Measurements from ENCODE around the gene ALG12.

Gene ALG12

GRCh38 chr22:49910229-49911155 lies 7.7 kb downstream of the ALG12 start:
- DNase-seq, result peak; percentile 42

GRCh38 chr22:49909476-49910205 lies 8.6 kb downstream of the ALG12 start:
- DNase-seq, result peak; percentile 47

GRCh38 chr22:49907807-49908206 lies 10.4 kb downstream of the ALG12 start:
- no peak for DNase-seq

GRCh38 chr22:49906799-49907290 lies 11.4 kb downstream of the ALG12 start:
- DNase-seq, result no peak

- DNase-seq, result peak; percentile 41
These were observed 12.0 kb downstream of the ALG12 start for GRCh38 chr22:49906071-49906798.

DNA sequence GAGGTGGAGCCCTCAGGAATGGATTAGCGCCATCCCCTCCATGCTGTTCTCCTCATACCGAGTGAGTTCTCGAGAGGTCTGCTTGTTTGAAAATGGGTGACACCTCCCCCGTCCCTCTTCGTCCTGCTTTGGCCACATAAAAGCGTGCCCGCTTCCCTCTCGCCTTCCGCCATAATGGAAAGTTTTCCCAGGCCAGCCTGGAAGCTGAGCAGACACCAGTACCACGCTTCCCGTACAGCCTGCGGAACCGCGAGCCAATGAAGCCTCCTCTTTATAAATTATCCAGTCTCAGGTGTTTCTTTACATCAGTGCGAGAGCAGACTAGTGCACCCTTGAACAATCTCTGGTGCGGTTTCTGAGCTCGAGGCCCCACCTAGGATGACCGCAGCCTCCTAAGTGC lies 12.8 kb downstream of the ALG12 start:
- DNase-seq, result no peak

- peak; percentile 22 for DNase-seq
These were observed 14.2 kb downstream of the ALG12 start for GRCh38 chr22:49904040-49904369.

DNA sequence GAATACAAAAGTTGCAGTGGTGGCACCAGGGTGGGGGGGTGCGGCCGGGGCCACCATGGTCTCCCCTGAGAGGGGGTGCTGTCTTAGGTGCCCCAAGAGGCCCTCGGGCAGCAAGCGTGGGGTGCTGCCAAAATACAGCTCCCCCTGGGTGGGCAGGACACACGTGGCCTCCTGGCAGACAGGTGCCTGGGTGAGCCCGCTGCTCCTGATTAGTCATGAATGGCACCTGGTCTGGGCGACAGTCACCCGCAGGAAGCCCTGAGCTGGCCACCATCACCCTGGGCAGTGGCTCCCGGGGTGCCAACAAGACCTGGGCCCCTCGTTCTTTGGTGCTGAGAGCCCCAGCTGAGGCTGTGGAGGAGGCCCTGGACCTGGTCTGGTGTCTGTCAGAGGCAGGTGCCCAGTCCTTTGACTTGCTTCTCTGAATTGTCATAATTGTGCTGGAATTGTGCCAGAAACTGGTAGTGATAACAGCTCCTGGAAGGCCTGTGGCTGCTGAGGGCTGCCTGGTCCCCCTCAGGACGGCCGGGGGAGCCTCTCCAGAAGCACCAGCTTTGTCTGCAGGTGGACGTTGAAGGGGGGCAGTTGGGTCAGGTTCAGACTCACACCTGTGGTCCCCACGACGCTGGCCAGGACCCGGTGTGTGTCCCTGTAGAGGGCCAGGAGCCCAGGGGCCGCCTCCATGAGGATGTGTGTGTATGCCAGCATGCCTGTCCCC lies 14.8 kb downstream of the ALG12 start:
- DNase-seq, result peak; percentile 42

GRCh38 chr22:49901457-49901856 lies 16.8 kb downstream of the ALG12 start:
- no peak for DNase-seq

- no peak for DNase-seq
These were observed 17.6 kb downstream of the ALG12 start for GRCh38 chr22:49900441-49901230.

- no peak for DNase-seq
These were observed 18.7 kb downstream of the ALG12 start for GRCh38 chr22:49899530-49899929.

DNA sequence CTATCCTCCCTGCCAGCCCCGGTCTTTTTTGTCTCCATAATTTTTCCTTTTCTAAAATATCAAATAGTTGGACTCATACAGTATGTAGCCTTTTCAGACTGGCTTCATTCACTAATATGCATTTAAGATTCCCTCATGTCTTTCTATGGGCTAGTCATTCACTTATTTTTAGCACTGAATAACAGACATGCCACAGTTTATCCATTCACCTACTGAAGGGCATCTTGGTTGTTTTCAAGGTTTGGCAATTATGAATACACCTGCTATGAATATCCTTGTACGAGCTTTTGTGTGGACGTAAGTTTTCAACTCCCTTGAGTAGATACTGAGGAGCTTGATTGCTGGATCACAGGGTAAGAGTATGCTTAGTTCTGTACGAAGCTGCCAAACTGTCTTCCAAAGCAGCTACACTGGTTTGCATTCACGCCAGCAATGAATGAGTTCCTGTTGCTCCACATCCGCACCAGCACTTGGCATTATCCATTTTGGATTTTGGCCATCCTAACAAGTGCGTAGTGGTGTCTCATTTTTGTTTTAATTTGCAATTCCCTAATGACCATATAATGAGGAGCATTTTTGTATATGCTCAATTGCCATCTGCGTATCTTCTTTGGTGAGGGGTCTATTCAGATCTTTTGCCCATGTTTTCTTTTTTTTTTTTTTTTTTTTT lies 21.1 kb downstream of the ALG12 start:
- no peak for DNase-seq

GRCh38 chr22:49896201-49896600 lies 22.0 kb downstream of the ALG12 start:
- DNase-seq, result no peak

DNA sequence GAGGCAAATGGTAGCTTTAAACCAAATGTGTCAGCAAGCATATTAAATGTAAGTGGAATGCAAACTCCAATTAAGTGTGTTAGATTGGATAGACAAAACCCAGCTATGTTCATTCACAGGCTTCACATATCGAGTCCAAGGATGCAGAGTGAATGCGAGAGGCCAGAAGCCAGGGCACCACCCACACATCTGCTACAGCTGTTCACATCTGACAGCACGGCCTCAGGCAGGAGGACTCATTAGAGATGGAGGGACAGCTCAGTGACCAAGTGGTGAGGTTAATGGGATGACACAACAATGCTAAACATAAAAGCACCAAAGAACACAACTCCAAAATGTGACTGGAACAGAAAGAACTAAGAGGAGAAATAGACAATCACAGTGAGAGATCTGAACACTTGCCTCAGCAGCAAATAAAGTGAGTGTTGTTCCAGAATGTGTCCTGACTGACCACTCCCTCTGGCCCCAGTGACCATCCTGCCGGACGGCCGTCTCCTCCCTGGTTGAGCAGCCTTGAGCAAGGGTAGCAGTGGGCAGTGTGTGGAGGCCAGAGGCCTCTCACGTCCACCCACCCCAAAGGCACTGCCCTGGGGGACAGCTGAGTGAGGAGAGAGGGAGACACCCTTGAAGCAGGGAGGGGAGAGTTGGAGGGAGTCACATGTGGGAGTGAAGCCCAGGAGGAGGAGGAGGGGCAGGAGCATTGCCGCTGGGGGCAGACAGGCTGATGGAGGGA lies 23.8 kb downstream of the ALG12 start:
- DNase-seq, result no peak

DNA sequence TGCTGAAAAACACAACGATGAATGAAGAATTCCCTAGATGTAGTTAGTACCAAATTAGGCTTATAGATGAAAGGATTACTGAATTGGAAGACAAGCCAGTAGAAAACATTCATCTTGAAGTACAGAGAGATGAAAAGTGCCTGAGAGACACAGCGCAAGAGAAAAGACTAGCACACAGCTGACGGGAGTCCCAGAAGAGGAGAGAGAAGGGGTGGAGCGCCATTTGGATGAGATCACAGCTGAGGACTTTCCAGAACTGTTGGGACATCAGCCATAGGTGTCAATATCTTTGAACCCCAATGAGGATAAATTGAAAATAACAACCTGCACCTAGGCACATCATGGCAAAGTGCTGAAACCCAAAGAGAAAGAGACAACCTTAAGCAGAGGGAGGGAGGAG lies 25.2 kb downstream of the ALG12 start:
- DNase-seq, result no peak

DNA sequence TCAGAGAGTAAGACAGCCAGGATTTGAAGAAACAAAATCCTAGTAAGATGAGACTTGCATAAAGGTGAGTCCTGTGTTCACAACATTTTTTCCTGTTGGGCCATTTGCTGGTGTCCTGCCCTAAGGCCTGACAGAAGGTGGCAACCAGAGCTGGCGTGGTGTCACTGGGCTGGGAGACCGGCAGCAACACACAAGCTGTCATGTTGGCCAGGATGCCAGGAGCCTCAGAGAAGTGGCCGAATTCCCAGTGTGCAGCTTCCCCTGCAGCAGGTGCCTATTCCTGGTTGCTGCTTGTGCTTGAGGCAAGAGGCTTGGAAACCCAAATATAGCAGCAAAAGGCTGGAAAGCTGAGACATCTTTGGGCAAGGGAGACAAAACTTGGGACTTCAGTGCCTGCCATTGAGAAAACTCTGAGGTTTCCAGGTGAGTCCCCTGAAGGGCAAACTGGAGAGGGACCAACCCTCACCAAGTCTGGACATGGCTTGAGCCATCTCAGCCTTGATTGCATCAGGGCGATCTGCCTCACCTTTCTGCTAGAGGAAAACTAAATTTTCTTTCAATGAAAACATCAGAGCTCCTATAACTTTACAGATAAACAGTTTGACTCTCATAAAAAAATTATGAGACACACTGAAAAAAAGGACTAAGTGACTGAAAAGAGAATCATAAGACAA lies 25.9 kb downstream of the ALG12 start:
- no peak for DNase-seq

DNA sequence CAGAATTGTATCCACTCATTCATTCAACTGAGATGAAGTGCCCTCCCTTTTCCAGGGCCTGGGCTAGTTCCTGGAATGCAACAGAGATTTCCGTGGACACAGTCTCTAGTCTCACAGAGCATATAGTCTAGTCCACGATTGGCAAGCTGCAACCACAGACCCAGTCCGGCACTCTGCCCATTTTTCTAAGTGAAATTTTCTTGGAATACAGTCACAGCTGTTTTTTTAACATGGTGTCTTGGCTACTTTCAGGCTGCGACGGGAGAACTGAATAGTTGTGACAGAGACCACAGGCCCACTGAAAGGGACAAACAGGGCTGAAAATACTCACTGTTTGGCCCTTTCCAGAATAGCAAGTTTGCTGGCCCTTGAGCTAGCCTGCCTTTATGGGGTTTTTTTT lies 29.2 kb downstream of the ALG12 start:
- DNase-seq, result no peak

DNA sequence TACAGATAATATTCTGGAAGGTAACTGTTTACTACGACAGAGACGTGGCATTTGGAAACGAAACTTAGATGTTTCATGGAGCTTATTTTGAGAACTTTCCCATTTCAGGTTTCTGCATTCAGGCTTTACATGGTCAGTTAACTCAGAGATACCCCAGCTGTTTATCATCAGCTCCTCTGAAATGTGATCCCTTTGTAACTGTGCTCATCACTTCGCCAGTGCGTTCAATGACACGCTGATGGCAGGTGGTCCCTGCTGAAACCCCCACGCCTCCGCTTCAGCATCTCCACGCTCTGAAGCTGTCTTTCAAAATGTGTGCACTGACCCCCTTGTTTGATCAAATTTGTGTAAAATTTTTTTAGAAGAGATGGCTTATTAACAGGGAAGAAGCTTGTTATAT lies 30.5 kb downstream of the ALG12 start:
- no peak for DNase-seq

DNA sequence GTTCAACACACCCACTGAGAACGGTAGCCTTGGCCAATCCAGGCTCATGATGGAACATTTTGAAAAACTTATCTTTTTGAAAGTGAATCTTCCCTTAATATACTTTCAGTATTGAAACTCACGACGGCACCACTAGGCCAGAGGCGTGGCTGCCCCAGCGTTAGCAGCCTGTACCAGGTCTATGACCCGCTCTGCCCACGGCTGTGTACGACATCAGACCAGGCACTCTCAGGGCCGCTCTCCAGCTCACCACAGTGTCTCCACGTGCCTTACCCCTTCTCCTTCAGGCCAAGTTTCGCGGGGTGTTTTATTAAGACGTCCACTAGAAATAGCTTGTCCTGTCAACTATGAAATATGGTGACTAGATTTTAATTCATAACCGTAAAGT lies 31.2 kb downstream of the ALG12 start:
- no peak for DNase-seq
